Astrocyte of the spinal cord (primary cell): ENCODE measurements around the gene ARF3.
A peak's percentile ranks its signal among the peaks of the same experiment; 100 is the strongest.

Experiments used
- DNase-seq: peaks from one replicate; pipeline ENCODE4 v3.0.0; 2011; ENCODE audit warnings: low read depth, low spot score
- H3K4me3 ChIP-seq: 2 replicates; pipeline ENCODE4 v1.5.1; 2011; ENCODE audit warnings: low read depth, mild to moderate bottlenecking, low read length, moderate library complexity
- CTCF ChIP-seq: IDR thresholded peaks from 2 replicates; pipeline ENCODE4 v1.5.1; 2012; ENCODE audit warnings: low read depth, mild to moderate bottlenecking, low read length, inconsistent platforms
- in situ Hi-C: cut with HindIII; loops from 2 replicates; pipeline ENCODE4 v1.10.0; 2017; ENCODE audit warnings: low sequenced_read_pairs

Gene ARF3

GRCh38 chr12:48954841-48955501 lies 2.3 kb downstream of the ARF3 start:
- no peak overlapping the region for H3K4me3 ChIP-seq
- DNase-seq, result no peak
- in situ Hi-C loops, result no loop called here
- no peak for TF ChIP-seq CTCF

GRCh38 chr12:48954061-48954460 lies 3.2 kb downstream of the ARF3 start:
- no peak for DNase-seq
- in situ Hi-C loops, result no loop called here
- no peak for TF ChIP-seq CTCF
- no peak overlapping the region for H3K4me3 ChIP-seq

- H3K4me3 ChIP-seq, result no peak overlapping the region
- no peak for TF ChIP-seq CTCF
- in situ Hi-C loops, result no loop called here
- no peak for DNase-seq
These were observed 4.6 kb downstream of the ARF3 start for GRCh38 chr12:48952691-48953090.

- in situ Hi-C loops, result no loop called here
- DNase-seq, result no peak
- no peak for TF ChIP-seq CTCF
- no peak overlapping the region for H3K4me3 ChIP-seq
These were observed 9.6 kb downstream of the ARF3 start for GRCh38 chr12:48947727-48948126.

GRCh38 chr12:48946943-48947342 lies 10.3 kb downstream of the ARF3 start:
- no peak for TF ChIP-seq CTCF
- in situ Hi-C loops, result no loop called here
- DNase-seq, result no peak
- H3K4me3 ChIP-seq, result no peak overlapping the region

GRCh38 chr12:48946205-48946604 lies 11.1 kb downstream of the ARF3 start:
- DNase-seq, result peak; percentile 26

More at GRCh38 chr12:48946205-48946604, 11.1 kb downstream of the ARF3 start:
- no peak overlapping the region for H3K4me3 ChIP-seq
- in situ Hi-C loops, result no loop called here
- TF ChIP-seq CTCF, result no peak
